OCI-LY1 (cell line): ENCODE measurements around the gene ODAD3.
A peak's percentile ranks its signal among the peaks of the same experiment; 100 is the strongest.

Experiments used
- H2AFZ ChIP-seq: fragments of 200-600 bp; sonication (generic), shearing (Covaris generic); 2 replicates; pipeline ENCODE4 v1.6.0; 2014; ENCODE audit warnings: antibody characterized with exemption, mild to moderate bottlenecking, low read length
- H3F3A ChIP-seq: fragments of 200-600 bp; sonication (generic), shearing (Covaris generic); 2 replicates; pipeline ENCODE4 v1.6.0; 2014; ENCODE audit warnings: mild to moderate bottlenecking, antibody characterized with exemption, low read length, moderate library complexity; ENCODE audit not compliant: insufficient read depth
- H3K27ac ChIP-seq: fragments of 200-600 bp; sonication (generic); 2 replicates; pipeline ENCODE4 v1.5.1; 2014; ENCODE audit warnings: low read length, mixed run types, mild to moderate bottlenecking, low read depth; ENCODE audit not compliant: poor library complexity, severe bottlenecking
- H3K27me3 ChIP-seq: fragments of 200-600 bp; sonication (generic); 2 replicates; pipeline ENCODE4 v1.6.0; 2014; ENCODE audit warnings: antibody characterized with exemption, mild to moderate bottlenecking, low read length, moderate library complexity; ENCODE audit not compliant: insufficient read depth
- H3K36me3 ChIP-seq: fragments of 200-600 bp; sonication (generic); 2 replicates; pipeline ENCODE4 v1.6.1; 2014; ENCODE audit warnings: mild to moderate bottlenecking, antibody characterized with exemption, low read length, moderate library complexity, mixed read lengths; ENCODE audit not compliant: insufficient read depth
- H3K4me1 ChIP-seq: fragments of 200-600 bp; sonication (generic); 2 replicates; pipeline ENCODE4 v1.5.1; 2014; ENCODE audit warnings: mild to moderate bottlenecking, low read length, moderate library complexity; ENCODE audit not compliant: insufficient read depth, severe bottlenecking
- H3K4me2 ChIP-seq: fragments of 200-600 bp; sonication (generic), shearing (Covaris generic); 2 replicates; pipeline ENCODE4 v1.6.1; 2014; ENCODE audit warnings: low read length
- H3K4me3 ChIP-seq: fragments of 200-600 bp; sonication (generic); 2 replicates; pipeline ENCODE4 v1.5.1; 2014; ENCODE audit warnings: low read length, low read depth, mild to moderate bottlenecking, mixed read lengths; ENCODE audit not compliant: poor library complexity, severe bottlenecking
- H3K79me2 ChIP-seq: fragments of 200-600 bp; shearing (Covaris generic); 2 replicates; pipeline ENCODE4 v1.6.1; 2016; ENCODE audit warnings: mixed run types, low read length, mixed read lengths; ENCODE audit not compliant: insufficient read depth
- H3K9ac ChIP-seq: fragments of 200-600 bp; sonication (generic), shearing (Covaris generic); 2 replicates; pipeline ENCODE4 v1.6.1; 2014; ENCODE audit warnings: mild to moderate bottlenecking, low read length, mixed read lengths
- H3K9me2 ChIP-seq: fragments of 200-600 bp; sonication (generic), shearing (Covaris generic); 2 replicates; pipeline ENCODE4 v1.6.1; 2014; ENCODE audit warnings: low read depth, mild to moderate bottlenecking, low read length, mixed read lengths
- H3K9me3 ChIP-seq: fragments of 200-600 bp; shearing (Covaris generic); 2 replicates; pipeline ENCODE4 v1.6.1; 2014; ENCODE audit warnings: low read length, mixed read lengths
- H4K20me1 ChIP-seq: fragments of 200-600 bp; sonication (generic), shearing (Covaris generic); 2 replicates; pipeline ENCODE4 v1.6.0; 2016; ENCODE audit warnings: mild to moderate bottlenecking, low read length; ENCODE audit not compliant: insufficient read depth
- CTCF ChIP-seq: fragments of 200-600 bp; sonication (generic), shearing (Covaris generic); IDR thresholded peaks from 2 replicates; pipeline ENCODE4 v1.5.1; 2017; ENCODE audit warnings: mild to moderate bottlenecking, antibody characterized with exemption, low read length, moderate library complexity, mixed read lengths
- EZH2 ChIP-seq: fragments of 200-600 bp; sonication (generic), shearing (Covaris generic); IDR thresholded peaks from 2 replicates; pipeline ENCODE4 v1.8.0; 2017; ENCODE audit warnings: borderline replicate concordance, mixed run types, mild to moderate bottlenecking, antibody characterized with exemption, low read length, moderate library complexity, mixed read lengths

The ODAD3 gene

GRCh38 chr19:11383706-11384048 is 51.2 kb downstream of the ODAD3 start:
- Histone ChIP-seq H3K9me2 (no peaks in the 10 kb centered on the region), H3K27ac (no peak overlapping the region), H3K9ac (peak overlapping the region; percentile 26; the same call in 1 of the 2 replicates)

GRCh38 chr19:11382898-11383705 is 51.8 kb downstream of the ODAD3 start:
- Histone ChIP-seq H3K9me3 (no peaks in the 10 kb centered on the region), H3K27me3 (no peaks in the 10 kb centered on the region), H3K4me1 (peaks cover 40% of the 10 kb centered on the region), H3K36me3 (peaks cover 6% of the 10 kb centered on the region; the same call in 1 of the 2 replicates), H3K79me2 (no peaks in the 10 kb centered on the region), H4K20me1 (no peaks in the 10 kb centered on the region), H3K27ac (no peak overlapping the region), H2AFZ (no peak overlapping the region), H3K9ac (peak overlapping the region; percentile 26; the same call in 1 of the 2 replicates), H3F3A (no peaks in the 10 kb centered on the region), H3K9me2 (no peaks in the 10 kb centered on the region), H3K4me3 (peak overlapping the region; percentile 51), H3K4me2 (peak overlapping the region; percentile 61)
- TF ChIP-seq CTCF (peak; percentile 86), EZH2 (no peak)

More at GRCh38 chr19:11383706-11384048, 51.2 kb downstream of the ODAD3 start:
- no peak for TF ChIP-seq CTCF
- no peak for TF ChIP-seq EZH2
- Histone ChIP-seq H3K36me3 (peaks cover under 1% of the 10 kb centered on the region; the same call in 1 of the 2 replicates), H2AFZ (no peak overlapping the region), H3K9me3 (no peaks in the 10 kb centered on the region), H3K27me3 (no peaks in the 10 kb centered on the region), H3K4me1 (peaks cover 40% of the 10 kb centered on the region), H3K4me3 (peak overlapping the region; percentile 51), H4K20me1 (no peaks in the 10 kb centered on the region), H3K79me2 (no peaks in the 10 kb centered on the region), H3K4me2 (peak overlapping the region; percentile 61), H3F3A (no peaks in the 10 kb centered on the region)

GRCh38 chr19:11380653-11381537 is 54.0 kb downstream of the ODAD3 start:
- no peak for TF ChIP-seq EZH2
- peak; percentile 86 for TF ChIP-seq CTCF
- H3K4me1 ChIP-seq: peaks cover 45% of the 10 kb centered on the region
- no peaks in the 10 kb centered on the region for H4K20me1 ChIP-seq
- no peaks in the 10 kb centered on the region for H3K9me2 ChIP-seq
- H3K9ac ChIP-seq: peak overlapping the region; percentile 92
- H3K27ac ChIP-seq: peak overlapping the region; percentile 95
- no peaks in the 10 kb centered on the region for H3K9me3 ChIP-seq
- no peak overlapping the region for H2AFZ ChIP-seq
- peaks cover 10% of the 10 kb centered on the region; the same call in 1 of the 2 replicates for H3K36me3 ChIP-seq
- H3K4me2 ChIP-seq: peak overlapping the region; percentile 99
- no peaks in the 10 kb centered on the region for H3F3A ChIP-seq
- peak overlapping the region; percentile 77 for H3K4me3 ChIP-seq
- no peaks in the 10 kb centered on the region for H3K79me2 ChIP-seq
- H3K27me3 ChIP-seq: no peaks in the 10 kb centered on the region
